HCEC 1CT (cell line): ENCODE measurements around the gene SRPK2.
"Not testable (repeated sequence)": the region's sequence is repeated elsewhere in the genome, so short reads cannot be mapped to it uniquely, and the experiment has no call there.

ENCODE experiments used
- DNase-seq: peaks from one replicate; pipeline ENCODE4 v3.0.0-alpha.2; 2017

Gene SRPK2

GRCh38 chr7:105388356-105389087 lies at the start of gene SRPK2:
Gene SRPK2 (minus strand): TSS chr7:105388921.
- peak; percentile 59 for DNase-seq

DNA sequence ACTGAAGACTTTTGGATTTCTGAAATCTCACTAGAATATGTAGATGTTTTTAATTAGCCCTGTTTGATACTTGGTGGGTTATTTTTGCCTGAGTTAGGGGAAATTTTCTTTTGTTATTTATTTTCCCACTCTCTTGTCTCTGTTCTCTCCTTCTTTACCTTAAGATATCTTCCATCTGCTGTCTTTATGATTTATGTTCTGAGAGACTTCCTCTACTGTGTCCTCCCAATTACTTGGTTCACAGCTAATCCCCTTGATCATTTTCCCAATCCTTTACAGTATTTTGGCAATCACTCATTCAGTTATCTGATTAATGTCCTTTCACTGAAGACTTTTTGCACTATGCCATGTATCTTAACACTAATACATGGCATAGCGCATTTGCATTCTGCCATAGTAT lies 49.5 kb upstream of the SRPK2 start:
- DNase-seq = no peak

DNA sequence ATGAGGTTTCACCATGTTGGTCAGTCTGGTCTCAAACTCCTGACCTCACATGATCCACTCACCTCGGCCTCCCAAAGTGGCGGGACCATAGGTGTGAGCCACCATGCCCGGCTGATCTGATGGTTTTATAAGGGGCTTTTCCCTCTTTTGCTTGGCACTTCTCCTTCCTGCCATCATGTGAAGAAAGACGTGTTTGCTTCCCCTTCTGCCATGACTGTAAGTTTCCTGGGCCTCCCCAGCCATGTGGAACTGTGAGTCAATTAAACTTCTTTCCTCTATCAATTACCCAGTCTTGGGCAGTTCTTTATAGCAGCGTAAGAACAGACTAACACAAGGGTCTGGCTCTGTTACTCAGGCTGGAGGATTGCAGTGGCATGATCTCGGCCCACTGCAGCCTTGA lies 48.6 kb upstream of the SRPK2 start:
- DNase-seq = not testable (repeated sequence)

GRCh38 chr7:105429746-105430612 lies 41.3 kb upstream of the SRPK2 start:
- peak; percentile 46 for DNase-seq

DNA sequence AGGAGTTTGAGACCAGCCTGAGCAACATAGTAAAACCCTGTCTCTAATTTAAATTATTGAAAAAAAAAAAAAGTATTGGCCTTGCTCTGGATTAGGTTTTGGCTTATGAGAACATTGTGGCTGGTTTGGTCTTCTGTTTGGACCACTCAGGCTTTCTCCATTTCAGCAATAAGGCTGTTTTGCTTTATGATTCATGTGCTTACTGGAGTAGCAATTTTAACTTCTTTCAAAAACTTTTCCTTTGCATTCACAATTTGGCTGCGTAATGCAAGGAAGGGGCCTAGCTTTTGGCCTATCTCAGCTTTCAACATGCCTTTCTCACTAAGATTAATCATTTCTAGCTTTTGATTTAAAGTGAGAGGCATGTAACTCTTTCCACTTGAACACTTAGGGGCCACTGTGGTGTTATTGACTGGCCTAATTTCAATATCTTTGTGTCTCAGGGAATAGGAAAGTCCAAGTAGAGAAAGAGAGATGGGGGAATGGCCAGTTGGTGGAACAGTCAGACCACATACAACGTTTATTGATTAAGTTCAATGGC lies 38.0 kb upstream of the SRPK2 start:
- no peak for DNase-seq

GRCh38 chr7:105423987-105424386 lies 35.3 kb upstream of the SRPK2 start:
- DNase-seq = no peak

GRCh38 chr7:105413887-105414437 lies 25.2 kb upstream of the SRPK2 start:
- DNase-seq = no peak

- DNase-seq = not testable (repeated sequence)
Measured at GRCh38 chr7:105410774-105411173, 22.1 kb upstream of the SRPK2 start.

DNA sequence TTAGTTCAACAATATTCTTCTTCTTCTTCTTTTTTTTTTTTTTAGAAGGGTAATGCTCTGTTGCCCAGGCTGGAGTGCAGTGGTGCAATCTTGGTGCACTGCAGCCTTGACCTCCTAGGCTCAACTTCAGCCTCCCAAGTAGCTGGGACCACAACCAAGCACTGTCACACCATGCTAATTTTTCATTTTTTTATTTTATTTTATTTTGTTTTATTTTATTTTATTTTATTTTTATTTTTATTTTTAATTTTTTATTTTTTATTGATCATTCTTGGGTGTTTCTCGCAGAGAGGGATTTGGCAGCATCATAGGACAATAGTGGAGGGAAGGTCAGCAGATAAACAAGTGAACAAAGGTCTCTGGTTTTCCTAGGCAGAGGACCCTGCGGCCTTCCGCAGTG lies 21.1 kb upstream of the SRPK2 start:
- DNase-seq = not testable (repeated sequence)

GRCh38 chr7:105408791-105409410 lies 20.2 kb upstream of the SRPK2 start:
- no peak for DNase-seq

GRCh38 chr7:105403128-105403527 lies 14.4 kb upstream of the SRPK2 start:
- DNase-seq = no peak

- DNase-seq = peak; percentile 74
Measured at GRCh38 chr7:105402221-105403095, 13.7 kb upstream of the SRPK2 start.

- peak; percentile 28 for DNase-seq
Measured at GRCh38 chr7:105399043-105399725, 10.5 kb upstream of the SRPK2 start.

DNA sequence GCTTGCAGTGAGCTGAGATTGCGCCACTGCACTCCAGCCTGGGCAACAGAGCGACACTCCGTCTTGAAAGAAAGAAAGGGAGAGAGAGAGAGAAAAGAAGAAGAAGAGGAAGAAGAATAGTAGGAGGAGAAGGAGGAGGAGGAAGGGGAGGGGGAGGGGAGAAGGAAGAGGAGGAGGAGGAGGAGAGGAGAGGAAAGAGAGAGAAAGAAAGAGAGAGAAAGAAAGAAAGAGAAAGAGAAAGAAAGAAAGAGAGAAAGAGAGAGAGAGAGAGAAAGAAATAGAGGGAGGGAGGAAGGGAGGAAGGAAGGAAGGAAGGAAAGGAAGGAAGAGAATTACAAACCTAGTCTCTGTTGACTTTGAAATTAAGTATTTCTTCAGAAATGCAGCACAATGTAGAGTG lies 7.8 kb upstream of the SRPK2 start:
- no peak for DNase-seq

GRCh38 chr7:105391429-105391828 lies 2.7 kb upstream of the SRPK2 start:
- DNase-seq = no peak

DNA sequence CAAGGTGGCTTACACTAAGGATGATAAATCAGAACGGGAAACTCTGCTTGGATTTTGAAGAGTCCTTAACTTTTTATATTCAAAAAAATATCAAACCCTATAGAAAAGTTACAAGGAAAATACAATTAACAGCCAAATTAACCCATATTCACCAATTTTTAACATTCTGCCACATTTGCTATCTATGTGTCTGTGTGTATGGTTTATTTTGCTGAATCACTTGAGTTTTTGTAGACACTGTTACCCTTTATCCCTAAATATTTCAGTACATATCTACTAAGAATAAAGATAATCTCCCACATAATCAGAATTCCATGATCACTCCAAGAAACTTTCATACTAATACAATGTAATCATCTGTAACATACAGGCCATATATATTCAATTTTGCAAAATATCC lies 1.2 kb upstream of the SRPK2 start:
- no peak for DNase-seq

DNA sequence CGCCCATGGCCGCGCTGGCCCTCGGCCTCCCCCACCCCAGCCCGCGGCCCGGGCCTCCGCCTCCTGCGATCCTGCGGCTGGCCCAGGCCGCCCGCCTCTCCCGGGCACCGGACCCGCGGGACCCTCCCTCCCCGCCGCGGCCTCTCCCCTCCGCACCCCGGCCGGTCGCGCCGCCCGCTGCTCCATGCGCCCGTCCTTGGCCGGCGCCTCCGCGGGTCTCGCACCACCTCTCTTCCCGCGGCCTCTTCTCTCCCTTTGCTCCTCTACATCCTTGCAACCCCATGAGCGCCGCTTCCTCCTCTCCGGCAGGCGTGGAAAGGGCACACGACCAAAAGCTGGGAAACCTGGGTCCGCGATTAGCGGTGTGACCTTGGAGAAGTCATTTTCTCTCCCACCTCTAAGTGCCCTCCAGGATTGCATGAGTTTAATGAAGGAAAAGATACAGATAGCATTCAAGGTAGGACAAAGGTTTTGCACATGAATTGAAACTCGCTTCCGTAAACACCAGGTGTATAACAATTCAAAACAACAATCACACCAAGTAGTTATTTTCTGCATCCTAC lies 448 bp upstream of the SRPK2 start:
- DNase-seq = peak; percentile 65

- peak; percentile 46 for DNase-seq
Measured at GRCh38 chr7:105387508-105388355, 989 bp downstream of the SRPK2 start.

DNA sequence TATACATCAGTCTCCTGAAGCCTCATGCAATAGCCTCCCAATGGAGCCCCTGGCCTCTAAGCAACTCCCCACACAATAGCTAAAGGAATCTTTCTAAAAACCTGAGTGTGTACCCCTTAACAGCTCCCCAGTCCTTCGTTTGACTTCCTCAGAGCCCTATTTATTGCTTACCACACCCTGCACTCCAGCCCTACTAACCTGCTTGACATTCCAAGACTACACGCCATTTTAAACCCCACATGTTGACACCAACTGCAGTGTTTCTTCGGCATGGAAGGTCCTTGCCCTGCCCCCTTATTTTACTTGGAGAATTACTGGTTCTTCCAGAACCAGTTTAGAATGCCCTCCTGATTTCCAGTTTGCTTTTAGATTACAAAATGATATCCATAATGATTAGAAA lies 10.8 kb downstream of the SRPK2 start:
- DNase-seq = no peak

DNA sequence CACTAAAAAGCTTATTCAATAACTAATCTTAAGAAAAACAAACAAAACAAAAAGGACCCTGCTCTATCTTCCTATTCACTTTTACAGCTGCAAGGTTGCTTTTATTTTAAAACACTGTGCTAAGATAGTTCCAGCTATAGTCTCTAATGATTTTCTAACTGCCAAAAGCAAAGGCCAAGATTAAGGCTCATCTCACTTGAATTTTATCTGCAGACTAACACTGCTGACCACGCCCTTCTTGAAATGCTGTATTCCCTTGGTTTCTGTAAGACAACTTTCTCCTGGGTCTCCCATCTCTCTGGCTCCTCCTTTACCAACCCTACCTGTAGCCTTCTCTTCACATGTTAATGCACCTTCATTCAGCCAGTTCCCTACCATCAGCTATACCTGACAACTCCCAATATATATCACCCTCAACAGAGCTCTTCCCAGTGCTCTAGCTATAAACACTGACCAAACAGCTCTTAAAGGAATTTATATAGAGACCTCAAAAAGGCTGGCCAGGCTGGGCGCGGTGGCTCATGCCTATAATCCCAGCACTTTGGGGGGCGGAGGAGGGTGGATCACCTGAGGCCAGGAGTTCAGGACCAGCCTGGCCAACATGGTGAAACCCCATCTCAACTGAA lies 11.7 kb downstream of the SRPK2 start:
- DNase-seq = no peak
